PFSK-1 (cell line): Measurements from ENCODE around the gene COL18A1.

Experiments
- FOXP2 ChIP-seq: optimal IDR thresholded peaks from 2 replicates; pipeline ENCODE3; 2011; ENCODE audit warnings: borderline replicate concordance, control low read depth, inconsistent platforms; ENCODE audit not compliant: insufficient read depth; ENCODE audit errors: extremely low read length, extremely low read depth
- POLR2AphosphoS5 ChIP-seq: IDR thresholded peaks from 2 replicates; pipeline ENCODE4 v1.6.1; 2012; ENCODE audit warnings: low read depth, mild to moderate bottlenecking, control low read depth, low read length, moderate library complexity
- REST ChIP-seq, 2 experiments: IDR thresholded peaks; 2 replicates each; pipeline versions ENCODE4 v1.6.1 to v1.8.0; 2011 to 2012; ENCODE audit warnings: low read depth in 2 of 2, low read length in 2 of 2, control low read depth in 1 of 2, inconsistent platforms in 1 of 2, mild to moderate bottlenecking in 1 of 2, moderate library complexity in 1 of 2; ENCODE audit not compliant: insufficient read depth in 1 of 2
- SIN3A ChIP-seq: IDR thresholded peaks from 2 replicates; pipeline ENCODE4 v1.6.1; 2012; ENCODE audit warnings: mild to moderate bottlenecking, low read length, moderate library complexity, borderline replicate concordance; ENCODE audit not compliant: insufficient read depth
- TAF1 ChIP-seq: IDR thresholded peaks from 2 replicates; pipeline ENCODE4 v1.6.1; 2012; ENCODE audit warnings: low read length, control low read depth, borderline replicate concordance; ENCODE audit not compliant: insufficient read depth

Gene COL18A1

DNA sequence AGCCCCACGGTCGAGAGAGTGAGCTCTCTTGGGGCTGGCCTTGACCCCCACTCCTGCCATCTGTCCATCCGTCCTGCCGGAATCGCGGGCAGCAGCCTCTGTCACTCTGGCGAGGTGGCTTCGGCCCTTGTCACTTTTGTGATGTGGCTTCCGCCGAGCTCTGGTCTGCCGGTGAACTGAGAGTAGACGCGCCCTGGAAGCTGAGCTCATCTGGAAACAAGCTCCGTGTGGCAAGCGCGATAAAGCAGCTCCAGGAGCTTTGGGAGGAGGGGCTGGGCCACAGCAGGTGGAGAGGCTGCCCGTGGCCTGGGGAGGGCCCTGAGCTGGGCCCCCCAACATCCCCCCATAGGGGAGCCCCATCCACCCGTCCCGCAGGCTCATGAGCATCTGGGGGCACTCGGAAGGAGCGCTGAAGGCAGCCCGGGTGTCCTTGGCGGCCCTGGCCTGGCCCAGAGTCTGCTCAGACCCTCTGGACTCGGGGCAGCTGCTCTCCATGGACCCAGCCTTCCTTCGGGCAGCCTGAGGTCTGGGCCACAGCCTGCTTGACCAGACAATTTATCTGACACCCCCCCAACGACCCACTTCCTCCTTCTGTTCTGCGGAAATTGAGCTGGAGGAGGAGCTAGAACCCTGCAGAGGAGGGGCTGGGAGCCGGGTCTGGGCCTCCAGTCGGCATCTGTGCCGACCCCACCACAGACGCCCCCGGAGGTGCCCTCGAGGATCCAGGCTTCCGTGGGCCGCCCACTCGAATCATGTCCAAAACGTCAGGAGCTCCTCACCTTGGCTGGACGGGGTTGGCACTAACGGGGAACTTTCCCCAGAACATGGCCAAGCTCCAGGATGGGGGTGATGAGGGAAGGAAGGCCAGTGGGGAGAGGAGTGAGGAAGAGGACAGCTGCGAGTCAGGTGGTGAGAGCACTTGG, 78.2 kb downstream of the COL18A1 start:
- TF ChIP-seq REST (IDR thresholded peaks at IDR 0.05; ENCODE audit: insufficient read depth in 1 of 2, low read depth in 2 of 2, low read length in 2 of 2) (no peak), POLR2AphosphoS5 (no peak)

DNA sequence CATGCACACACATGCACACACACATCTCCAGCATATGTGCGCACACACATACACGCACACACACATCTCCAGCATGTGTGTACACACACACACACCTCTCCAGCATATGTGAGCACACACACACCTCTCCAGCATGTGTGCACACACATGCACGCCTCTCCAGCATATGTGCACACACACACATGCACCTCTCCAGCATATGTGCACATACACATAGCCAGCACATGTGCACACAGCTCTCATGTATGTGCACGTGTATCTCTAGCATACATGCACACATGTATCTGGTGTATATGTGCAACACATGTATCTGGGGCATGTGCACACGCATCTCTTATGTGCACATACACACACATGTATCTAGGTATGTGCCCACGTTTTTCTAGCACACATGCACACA, 79.4 kb downstream of the COL18A1 start:
- TF ChIP-seq POLR2AphosphoS5, result no peak
- TF ChIP-seq TAF1, result no peak
- no peak for TF ChIP-seq FOXP2
- TF ChIP-seq REST (IDR thresholded peaks at IDR 0.05; ENCODE audit: insufficient read depth in 1 of 2, low read depth in 2 of 2, low read length in 2 of 2), result no peak
- no peak for TF ChIP-seq SIN3A

GRCh38 chr21:45485686-45486442, 80.9 kb downstream of the COL18A1 start:
- TF ChIP-seq REST (IDR thresholded peaks at IDR 0.05; ENCODE audit: insufficient read depth in 1 of 2, low read depth in 2 of 2, low read length in 2 of 2) (no peak), FOXP2 (no peak), SIN3A (no peak), POLR2AphosphoS5 (no peak)

GRCh38 chr21:45486443-45487160, 81.6 kb downstream of the COL18A1 start:
- TF ChIP-seq TAF1 (no peak), SIN3A (no peak), POLR2AphosphoS5 (no peak), REST (IDR thresholded peaks at IDR 0.05; ENCODE audit: insufficient read depth in 1 of 2, low read depth in 2 of 2, low read length in 2 of 2) (no peak), FOXP2 (no peak)
